ENCODE results near the gene TMEM184A.
"Not testable (repeated sequence)": the region's sequence is repeated elsewhere in the genome, so short reads cannot be mapped to it uniquely, and the experiment has no call there.

TMEM184A gene

GRCh38 chr7:1590476-1590875 lies 34.5 kb upstream of the TMEM184A start:
- DNase-seq (ENCODE audit: low spot score): no peak

- DNase-seq (ENCODE audit: low spot score): no peak
Observed at GRCh38 chr7:1588978-1589377, 33.0 kb upstream of the TMEM184A start.

GRCh38 chr7:1587738-1588137 lies 31.7 kb upstream of the TMEM184A start:
- DNase-seq (ENCODE audit: low spot score): no peak

GRCh38 chr7:1586827-1587705 lies 31.1 kb upstream of the TMEM184A start:
- no peak for DNase-seq (ENCODE audit: low spot score)

- no peak for DNase-seq (ENCODE audit: low spot score)
Observed at GRCh38 chr7:1586126-1586826, 30.3 kb upstream of the TMEM184A start.

GRCh38 chr7:1585142-1585981 lies 29.4 kb upstream of the TMEM184A start:
- no peak for DNase-seq (ENCODE audit: low spot score)

- no peak for DNase-seq (ENCODE audit: low spot score)
Observed at GRCh38 chr7:1584700-1585099, 28.7 kb upstream of the TMEM184A start.

- DNase-seq (ENCODE audit: low spot score): not testable (repeated sequence)
Observed at GRCh38 chr7:1583241-1583930, 27.4 kb upstream of the TMEM184A start.

GRCh38 chr7:1580422-1581030 lies 24.5 kb upstream of the TMEM184A start:
- no peak for DNase-seq (ENCODE audit: low spot score)

- DNase-seq (ENCODE audit: low spot score): peak; percentile 38
Observed at GRCh38 chr7:1579481-1580421, 23.7 kb upstream of the TMEM184A start.

- no peak for DNase-seq (ENCODE audit: low spot score)
Observed at GRCh38 chr7:1578513-1578912, 22.5 kb upstream of the TMEM184A start.

GRCh38 chr7:1576521-1577253 lies 20.7 kb upstream of the TMEM184A start:
- DNase-seq (ENCODE audit: low spot score): no peak

GRCh38 chr7:1575809-1576208 lies 19.8 kb upstream of the TMEM184A start:
- no peak for DNase-seq (ENCODE audit: low spot score)

- DNase-seq (ENCODE audit: low spot score): no peak
Observed at GRCh38 chr7:1572111-1572822, 16.3 kb upstream of the TMEM184A start.

GRCh38 chr7:1569833-1570632 lies 14.0 kb upstream of the TMEM184A start, which contains the start of gene PSMG3:
Gene PSMG3 (minus strand): TSS chr7:1570032. CDS start chr7:1569339, 693 bp downstream.
- peak; percentile 88 for DNase-seq (ENCODE audit: low spot score)

- DNase-seq (ENCODE audit: low spot score): no peak
Observed at GRCh38 chr7:1569440-1569832, 13.4 kb upstream of the TMEM184A start.

GRCh38 chr7:1569016-1569415 lies 13.0 kb upstream of the TMEM184A start:
- DNase-seq (ENCODE audit: low spot score): no peak

All from putamen (tissue), 1 donor.